Measurements from ENCODE around the gene MTFR1L.

Gene MTFR1L

GRCh38 chr1:25843483-25843882 is 23.7 kb downstream of the MTFR1L start:
- no peak overlapping the region for H3K4me3 ChIP-seq (ENCODE audit: low read depth in 1 of 2, low read length in 2 of 2)
- H3K36me3 ChIP-seq (ENCODE audit: control insufficient read depth in 1 of 2, insufficient read depth in 2 of 2, low read length in 2 of 2) = no peaks in the 10 kb centered on the region
- no peaks in the 10 kb centered on the region for H3K9me3 ChIP-seq (ENCODE audit: control insufficient read depth in 1 of 2, low read length in 2 of 2)
- H3K27ac ChIP-seq (ENCODE audit: low read depth, low read length) = no peak overlapping the region
- H3K27me3 ChIP-seq (ENCODE audit: control insufficient read depth in 1 of 2, insufficient read depth in 2 of 2, low read length in 2 of 2) = no peaks in the 10 kb centered on the region
- H3K9ac ChIP-seq (ENCODE audit: low read depth in 1 of 2, low read length in 2 of 2) = no peak overlapping the region
- no peaks in the 10 kb centered on the region for H3K4me1 ChIP-seq (ENCODE audit: control insufficient read depth in 1 of 2, insufficient read depth in 2 of 2, low read length in 2 of 2)

DNA sequence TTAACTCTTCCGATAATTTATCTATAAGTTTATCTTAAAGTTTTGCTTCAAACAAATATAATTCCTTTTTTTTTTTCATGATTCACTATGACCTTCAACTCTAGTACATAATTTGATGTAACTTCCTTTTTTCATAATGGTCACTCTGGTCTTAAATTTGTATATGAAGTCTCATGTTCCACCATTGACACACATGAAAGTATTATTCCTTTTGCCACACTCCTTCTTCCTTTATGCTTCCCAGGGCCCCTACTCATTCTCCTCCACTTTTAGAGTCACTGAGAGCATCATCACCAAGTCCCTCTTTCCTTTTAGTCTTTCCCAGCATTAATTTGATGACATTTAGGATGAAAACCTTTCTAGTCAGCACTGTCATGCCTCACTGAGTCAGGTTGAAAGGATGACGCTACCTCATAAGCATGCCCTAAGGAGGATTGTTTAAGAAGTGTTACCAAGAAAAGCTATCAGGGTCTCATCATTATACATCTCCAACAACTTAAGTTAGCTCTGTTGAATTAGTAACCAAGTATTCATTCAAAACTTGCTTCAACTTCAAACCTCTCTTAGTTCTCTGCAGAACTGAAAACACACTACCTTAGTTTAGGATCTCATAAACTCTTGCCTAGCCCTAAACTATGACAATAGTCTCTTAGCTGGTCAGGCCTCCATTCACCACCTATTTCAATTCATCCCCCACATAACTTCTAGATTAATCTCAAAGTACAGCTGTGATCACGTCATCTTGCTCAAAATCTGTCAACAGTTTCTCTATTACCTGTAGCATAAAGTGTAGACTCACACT is 25.0 kb downstream of the MTFR1L start:
- H3K27ac ChIP-seq (ENCODE audit: low read depth, low read length) = no peak overlapping the region
- H3K27me3 ChIP-seq (ENCODE audit: control insufficient read depth in 1 of 2, insufficient read depth in 2 of 2, low read length in 2 of 2) = no peaks in the 10 kb centered on the region
- no peaks in the 10 kb centered on the region for H3K36me3 ChIP-seq (ENCODE audit: control insufficient read depth in 1 of 2, insufficient read depth in 2 of 2, low read length in 2 of 2)
- no peaks in the 10 kb centered on the region for H3K4me1 ChIP-seq (ENCODE audit: control insufficient read depth in 1 of 2, insufficient read depth in 2 of 2, low read length in 2 of 2)
- no peak overlapping the region for H3K4me3 ChIP-seq (ENCODE audit: low read depth in 1 of 2, low read length in 2 of 2)
- no peak overlapping the region for H3K9ac ChIP-seq (ENCODE audit: low read depth in 1 of 2, low read length in 2 of 2)
- H3K9me3 ChIP-seq (ENCODE audit: control insufficient read depth in 1 of 2, low read length in 2 of 2) = no peaks in the 10 kb centered on the region

- Histone ChIP-seq H3K4me3 (ENCODE audit: low read depth in 1 of 2, low read length in 2 of 2) (no peak overlapping the region), H3K9me3 (ENCODE audit: control insufficient read depth in 1 of 2, low read length in 2 of 2) (no peaks in the 10 kb centered on the region), H3K4me1 (ENCODE audit: control insufficient read depth in 1 of 2, insufficient read depth in 2 of 2, low read length in 2 of 2) (no peaks in the 10 kb centered on the region), H3K27ac (ENCODE audit: low read depth, low read length) (no peak overlapping the region), H3K27me3 (ENCODE audit: control insufficient read depth in 1 of 2, insufficient read depth in 2 of 2, low read length in 2 of 2) (no peaks in the 10 kb centered on the region), H3K36me3 (ENCODE audit: control insufficient read depth in 1 of 2, insufficient read depth in 2 of 2, low read length in 2 of 2) (no peaks in the 10 kb centered on the region), H3K9ac (ENCODE audit: low read depth in 1 of 2, low read length in 2 of 2) (no peak overlapping the region)
Measured at GRCh38 chr1:25845664-25846063, 25.9 kb downstream of the MTFR1L start.

- no peaks in the 10 kb centered on the region for H3K9me3 ChIP-seq (ENCODE audit: control insufficient read depth in 1 of 2, low read length in 2 of 2)
- H3K9ac ChIP-seq (ENCODE audit: low read depth in 1 of 2, low read length in 2 of 2) = no peak overlapping the region
- no peak overlapping the region for H3K27ac ChIP-seq (ENCODE audit: low read depth, low read length)
- no peaks in the 10 kb centered on the region for H3K36me3 ChIP-seq (ENCODE audit: control insufficient read depth in 1 of 2, insufficient read depth in 2 of 2, low read length in 2 of 2)
- H3K4me1 ChIP-seq (ENCODE audit: control insufficient read depth in 1 of 2, insufficient read depth in 2 of 2, low read length in 2 of 2) = no peaks in the 10 kb centered on the region
- no peak overlapping the region for H3K4me3 ChIP-seq (ENCODE audit: low read depth in 1 of 2, low read length in 2 of 2)
- no peaks in the 10 kb centered on the region for H3K27me3 ChIP-seq (ENCODE audit: control insufficient read depth in 1 of 2, insufficient read depth in 2 of 2, low read length in 2 of 2)
Measured at GRCh38 chr1:25847929-25848328, 28.2 kb downstream of the MTFR1L start.

- H3K27me3 ChIP-seq (ENCODE audit: control insufficient read depth in 1 of 2, insufficient read depth in 2 of 2, low read length in 2 of 2) = no peaks in the 10 kb centered on the region
- no peaks in the 10 kb centered on the region for H3K4me1 ChIP-seq (ENCODE audit: control insufficient read depth in 1 of 2, insufficient read depth in 2 of 2, low read length in 2 of 2)
- H3K27ac ChIP-seq (ENCODE audit: low read depth, low read length) = no peak overlapping the region
- H3K9me3 ChIP-seq (ENCODE audit: control insufficient read depth in 1 of 2, low read length in 2 of 2) = no peaks in the 10 kb centered on the region
- H3K9ac ChIP-seq (ENCODE audit: low read depth in 1 of 2, low read length in 2 of 2) = no peak overlapping the region
- H3K4me3 ChIP-seq (ENCODE audit: low read depth in 1 of 2, low read length in 2 of 2) = no peak overlapping the region
- H3K36me3 ChIP-seq (ENCODE audit: control insufficient read depth in 1 of 2, insufficient read depth in 2 of 2, low read length in 2 of 2) = no peaks in the 10 kb centered on the region
Measured at GRCh38 chr1:25848531-25848930, 28.8 kb downstream of the MTFR1L start.

- Histone ChIP-seq H3K27ac (ENCODE audit: low read depth, low read length) (no peak overlapping the region), H3K36me3 (ENCODE audit: control insufficient read depth in 1 of 2, insufficient read depth in 2 of 2, low read length in 2 of 2) (no peaks in the 10 kb centered on the region), H3K9me3 (ENCODE audit: control insufficient read depth in 1 of 2, low read length in 2 of 2) (no peaks in the 10 kb centered on the region), H3K27me3 (ENCODE audit: control insufficient read depth in 1 of 2, insufficient read depth in 2 of 2, low read length in 2 of 2) (no peaks in the 10 kb centered on the region), H3K4me1 (ENCODE audit: control insufficient read depth in 1 of 2, insufficient read depth in 2 of 2, low read length in 2 of 2) (peaks cover 8 to 10% of the 10 kb centered on the region in 2 donors), H3K4me3 (ENCODE audit: low read depth in 1 of 2, low read length in 2 of 2) (no peak overlapping the region), H3K9ac (ENCODE audit: low read depth in 1 of 2, low read length in 2 of 2) (no peak overlapping the region)
Measured at GRCh38 chr1:25854554-25854953, 34.8 kb downstream of the MTFR1L start.

DNA sequence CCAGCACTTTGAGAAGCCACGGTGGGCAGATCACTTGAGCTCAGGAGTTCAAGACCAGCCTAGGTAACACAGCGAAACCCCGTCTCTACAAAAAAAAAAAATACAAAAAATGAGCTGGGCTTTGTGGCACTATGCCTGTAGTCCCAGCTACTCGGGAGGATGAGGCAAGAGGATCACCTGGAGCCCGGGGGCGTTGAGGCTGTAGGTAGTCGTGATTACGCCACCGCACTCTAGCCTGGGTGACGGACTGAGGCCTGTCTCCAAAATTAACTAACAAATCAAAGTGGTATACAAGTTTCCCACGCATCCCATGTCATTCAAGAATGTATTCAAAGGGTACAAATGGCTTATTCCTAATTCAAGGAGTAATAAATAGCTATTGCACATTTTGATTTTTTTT is 37.1 kb downstream of the MTFR1L start:
- H3K9ac ChIP-seq (ENCODE audit: low read depth in 1 of 2, low read length in 2 of 2) = no peak overlapping the region
- H3K27ac ChIP-seq (ENCODE audit: low read depth, low read length) = no peak overlapping the region
- H3K9me3 ChIP-seq (ENCODE audit: control insufficient read depth in 1 of 2, low read length in 2 of 2) = no peaks in the 10 kb centered on the region
- no peak overlapping the region for H3K4me3 ChIP-seq (ENCODE audit: low read depth in 1 of 2, low read length in 2 of 2)
- peaks cover 10 to 20% of the 10 kb centered on the region in 2 donors for H3K4me1 ChIP-seq (ENCODE audit: control insufficient read depth in 1 of 2, insufficient read depth in 2 of 2, low read length in 2 of 2)
- H3K27me3 ChIP-seq (ENCODE audit: control insufficient read depth in 1 of 2, insufficient read depth in 2 of 2, low read length in 2 of 2) = no peaks in the 10 kb centered on the region
- no peaks in the 10 kb centered on the region for H3K36me3 ChIP-seq (ENCODE audit: control insufficient read depth in 1 of 2, insufficient read depth in 2 of 2, low read length in 2 of 2)

GRCh38 chr1:25858494-25858893 is 38.7 kb downstream of the MTFR1L start:
- H3K9ac ChIP-seq (ENCODE audit: low read depth in 1 of 2, low read length in 2 of 2) = peak overlapping the region; percentile 70 to 79
- no peaks in the 10 kb centered on the region for H3K27me3 ChIP-seq (ENCODE audit: control insufficient read depth in 1 of 2, insufficient read depth in 2 of 2, low read length in 2 of 2)
- peaks cover 10 to 20% of the 10 kb centered on the region in 2 donors for H3K4me1 ChIP-seq (ENCODE audit: control insufficient read depth in 1 of 2, insufficient read depth in 2 of 2, low read length in 2 of 2)
- H3K27ac ChIP-seq (ENCODE audit: low read depth, low read length) = no peak overlapping the region
- H3K36me3 ChIP-seq (ENCODE audit: control insufficient read depth in 1 of 2, insufficient read depth in 2 of 2, low read length in 2 of 2) = peaks cover 6 to 16% of the 10 kb centered on the region in 2 donors
- no peaks in the 10 kb centered on the region for H3K9me3 ChIP-seq (ENCODE audit: control insufficient read depth in 1 of 2, low read length in 2 of 2)
- peak overlapping the region; percentile 72 to 89 for H3K4me3 ChIP-seq (ENCODE audit: low read depth in 1 of 2, low read length in 2 of 2)

DNA sequence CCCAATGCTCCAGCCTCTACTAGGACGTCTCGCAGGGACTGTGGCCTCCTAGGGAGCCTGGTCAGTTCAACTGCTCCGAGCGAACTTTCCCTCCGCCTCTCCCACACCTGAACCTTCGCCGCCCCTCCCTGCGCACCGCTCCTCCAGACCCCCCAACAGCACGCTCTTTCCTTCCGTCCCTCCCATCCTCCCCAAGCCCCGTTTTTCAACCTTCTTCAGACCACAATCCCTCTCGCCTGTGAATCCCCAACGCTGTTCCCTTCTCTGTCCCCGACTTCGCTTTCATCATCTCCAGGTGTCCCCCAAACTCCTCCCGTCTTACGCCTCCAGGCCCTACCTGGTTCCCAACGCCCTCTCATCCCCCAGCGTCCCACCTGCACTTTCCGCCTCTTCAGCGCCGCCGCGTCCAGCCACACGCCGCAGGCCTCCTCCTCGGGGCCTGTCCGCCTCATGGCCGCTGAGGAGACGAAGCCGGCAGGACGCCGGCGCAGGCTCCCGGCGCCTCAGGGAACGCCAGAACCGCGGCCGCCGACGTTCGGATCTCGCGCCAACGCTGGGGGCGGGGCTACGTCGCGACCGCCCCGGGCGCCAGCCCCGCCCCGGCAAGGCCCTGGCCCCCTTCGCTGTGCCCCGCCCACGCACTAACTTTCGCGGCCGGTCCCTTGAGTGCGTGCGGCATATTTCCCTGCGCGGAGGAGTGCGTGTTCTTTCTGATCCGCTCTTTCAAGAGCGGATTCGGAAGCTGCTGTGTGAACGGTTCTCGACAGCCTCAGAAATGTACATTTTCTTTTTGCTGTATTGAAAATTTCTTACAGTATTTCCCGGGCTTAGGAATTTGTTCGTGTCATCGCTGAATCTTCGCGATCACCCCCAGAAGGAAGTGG is 39.4 kb downstream of the MTFR1L start, which contains the start of gene AUNIP:
Gene AUNIP, minus strand, starts transcription at position 552 of the 884 bp plus-strand sequence. Its CDS starts 100 bp downstream, at position 452.
- Histone ChIP-seq H3K27ac (ENCODE audit: low read depth, low read length) (peak within 1 kb of the TSS; percentile 80), H3K4me1 (ENCODE audit: control insufficient read depth in 1 of 2, insufficient read depth in 2 of 2, low read length in 2 of 2) (peaks cover 10 to 20% of the 10 kb centered on the region in 2 donors), H3K9ac (ENCODE audit: low read depth in 1 of 2, low read length in 2 of 2) (peak within 1 kb of the TSS; percentile 70 to 79), H3K36me3 (ENCODE audit: control insufficient read depth in 1 of 2, insufficient read depth in 2 of 2, low read length in 2 of 2) (peaks cover 6 to 20% of the 10 kb centered on the region in 2 donors), H3K4me3 (ENCODE audit: low read depth in 1 of 2, low read length in 2 of 2) (peak within 1 kb of the TSS; percentile 72 to 89), H3K27me3 (ENCODE audit: control insufficient read depth in 1 of 2, insufficient read depth in 2 of 2, low read length in 2 of 2) (no peaks in the 10 kb centered on the region), H3K9me3 (ENCODE audit: control insufficient read depth in 1 of 2, low read length in 2 of 2) (no peaks in the 10 kb centered on the region)
